GM12801 (cell line): ENCODE measurements around the gene PROCR.

Experiments
- CTCF ChIP-seq: IDR thresholded peaks from one replicate; pipeline ENCODE4 v1.5.1; 2011; ENCODE audit warnings: control low read depth; ENCODE audit not compliant: insufficient read length; ENCODE audit errors: extremely low read depth

PROCR gene

DNA sequence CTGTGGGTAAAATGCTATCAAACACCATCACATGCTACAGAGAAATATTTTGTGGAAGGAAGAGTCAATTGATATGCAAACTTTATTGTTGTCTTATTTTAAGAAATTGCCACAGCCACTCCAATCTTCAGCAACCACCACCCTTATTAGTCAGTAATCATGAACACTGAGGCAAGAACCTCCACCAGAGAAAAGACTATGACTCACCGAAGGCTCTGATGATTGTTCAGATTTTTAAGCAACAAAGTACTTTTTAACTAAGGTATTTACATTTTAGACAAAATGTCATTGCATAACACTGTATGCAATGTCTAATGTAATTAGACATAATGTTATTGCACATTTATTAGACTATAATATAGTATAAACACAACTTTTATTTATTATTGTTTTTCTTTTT is 28.4 kb downstream of the PROCR start:
- TF ChIP-seq CTCF, result no peak

- no peak for TF ChIP-seq CTCF
Measured at GRCh38 chr20:35206802-35207201, 34.9 kb downstream of the PROCR start.

- TF ChIP-seq CTCF, result no peak
Measured at GRCh38 chr20:35207950-35208611, 36.2 kb downstream of the PROCR start.

DNA sequence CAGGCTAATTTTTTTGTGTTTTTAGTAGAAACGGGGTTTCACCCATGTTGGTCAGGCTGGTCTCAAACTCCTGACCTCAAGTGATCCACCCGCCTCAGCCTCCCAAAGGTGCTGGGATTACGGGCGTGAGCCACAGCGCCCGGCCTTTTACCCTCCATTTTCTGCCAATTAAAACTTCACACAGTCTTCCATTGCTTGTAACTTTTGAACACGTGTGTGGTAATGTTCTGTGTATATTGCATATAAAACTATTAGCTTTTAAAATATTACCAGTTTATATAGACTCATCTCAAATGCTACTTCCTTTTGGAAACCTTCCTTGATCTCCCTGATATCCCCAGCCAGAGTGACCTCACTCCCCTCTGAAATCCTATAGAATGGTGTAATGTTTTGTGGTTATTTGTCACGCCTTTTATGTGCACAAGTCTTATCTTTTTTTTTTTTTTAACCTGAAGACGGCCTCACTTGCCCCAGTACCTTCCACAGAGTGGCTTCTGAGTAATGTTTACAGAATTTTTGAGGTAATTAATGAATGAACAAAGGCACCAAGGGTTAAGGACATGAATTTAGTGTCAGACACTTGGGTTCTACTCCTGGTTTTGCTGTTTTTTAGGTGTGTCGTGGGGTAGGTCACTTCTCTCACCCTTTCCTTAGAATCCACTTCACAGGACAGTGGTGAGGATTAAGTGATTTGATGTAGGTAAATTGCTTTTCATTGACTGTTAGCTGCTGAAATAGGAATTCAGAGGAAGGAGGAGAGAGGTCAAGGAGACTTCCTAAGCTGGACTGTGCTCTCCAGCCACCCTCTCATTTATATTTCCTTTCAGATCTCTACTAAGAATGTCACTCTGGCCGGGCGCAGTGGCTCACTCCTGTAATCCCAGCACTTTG is 43.4 kb downstream of the PROCR start:
- TF ChIP-seq CTCF, result no peak

- TF ChIP-seq CTCF, result no peak
Measured at GRCh38 chr20:35216541-35216940, 44.7 kb downstream of the PROCR start.

GRCh38 chr20:35223941-35224340 is 52.1 kb downstream of the PROCR start:
- TF ChIP-seq CTCF, result no peak

DNA sequence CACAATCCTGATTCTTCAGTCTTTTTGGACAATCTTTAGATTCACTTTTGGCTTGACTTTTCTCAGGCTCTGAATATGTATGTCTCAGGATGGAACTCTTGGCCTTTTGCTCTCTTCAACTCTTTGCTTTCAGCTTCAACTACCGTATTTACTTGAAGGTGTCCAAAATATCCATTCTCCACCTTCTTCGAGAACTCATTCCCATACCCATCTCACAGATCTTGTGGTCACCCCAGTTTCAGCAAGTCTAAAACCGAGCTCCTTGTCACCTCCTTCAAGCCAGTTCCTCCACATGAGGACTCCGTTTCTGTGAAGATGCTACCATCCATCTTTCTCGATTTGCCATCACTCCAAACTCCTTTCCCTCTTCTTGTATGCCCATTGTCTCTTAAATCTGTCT is 52.7 kb downstream of the PROCR start:
- TF ChIP-seq CTCF, result no peak
